Myocyte (in vitro differentiated cells): ENCODE data around the gene SPOCK1. TPM values are rescaled to one million over a fixed set of nuclear protein-coding genes. Genes with fewer than 3 reads are reported as not detected.

Experiments used
- DNase-seq: peaks from one replicate; pipeline ENCODE4 v3.0.0-alpha.2; 2012; ENCODE audit warnings: low read depth
- total RNA-seq: library from RNA; depleted of rRNA; stranded (reverse); fragments of >200 nt; gene quantifications from 2 replicates; pipeline ENCODE4 v1.2.3, GENCODE V29; 2014

SPOCK1 gene
- total RNA-seq, 1 donor from 2014 or later: 9.5 TPM

DNA sequence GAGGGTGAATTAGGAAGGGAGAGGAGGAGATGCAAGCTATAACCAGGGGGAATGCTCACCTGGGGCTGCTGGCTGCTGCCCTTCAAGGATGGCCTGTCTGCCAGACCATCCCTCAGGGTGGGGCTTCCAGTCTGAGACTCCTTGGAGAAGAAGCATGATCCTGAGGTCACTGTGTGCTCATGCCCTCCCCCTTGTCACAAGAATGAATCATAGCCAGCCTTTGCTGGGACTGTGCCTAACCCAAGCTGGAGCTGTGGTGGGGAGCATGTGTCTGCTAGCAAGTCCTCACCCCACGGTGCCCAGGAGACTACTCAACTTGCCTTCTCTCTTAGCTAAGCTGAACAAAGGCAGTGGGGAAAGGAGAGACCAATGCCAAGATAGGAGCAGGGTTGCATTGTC lies 463.6 kb downstream of the SPOCK1 start:
- DNase-seq: peak; percentile 45

DNA sequence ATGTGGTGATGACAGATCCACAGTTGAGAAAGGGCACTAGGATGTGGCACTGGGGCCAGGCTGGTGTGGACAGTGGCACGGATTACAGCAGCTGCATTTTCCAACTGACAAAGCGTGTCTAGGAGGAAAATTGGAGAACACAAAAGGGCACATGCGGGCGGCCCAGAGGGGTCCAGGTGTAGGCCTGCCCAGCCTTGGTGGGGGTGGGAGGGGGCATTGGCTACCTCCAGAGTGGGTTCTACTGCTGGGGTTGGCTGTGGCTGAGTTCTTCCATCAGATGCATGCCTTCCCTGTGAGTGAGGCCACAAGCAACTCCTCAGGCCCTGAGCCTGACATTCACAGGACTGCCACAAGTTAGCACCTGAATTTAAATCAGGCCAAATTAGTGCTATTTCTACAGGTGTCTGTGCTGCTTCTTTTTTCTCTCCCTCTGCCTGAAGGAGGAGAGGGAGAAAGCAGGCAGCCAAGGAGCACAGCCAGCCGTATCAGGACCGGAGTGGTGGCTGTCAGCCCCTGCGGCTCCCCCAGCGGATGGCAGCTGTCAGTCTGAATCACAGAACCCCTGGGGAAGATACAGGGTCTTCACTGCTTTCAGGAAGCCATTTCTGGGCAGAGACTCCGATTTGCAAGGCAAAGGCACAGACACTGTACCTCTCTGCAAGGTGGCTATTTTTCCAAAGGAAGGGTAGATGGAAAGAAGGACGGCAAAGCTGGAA lies 464.2 kb downstream of the SPOCK1 start:
- DNase-seq: peak; percentile 8

DNA sequence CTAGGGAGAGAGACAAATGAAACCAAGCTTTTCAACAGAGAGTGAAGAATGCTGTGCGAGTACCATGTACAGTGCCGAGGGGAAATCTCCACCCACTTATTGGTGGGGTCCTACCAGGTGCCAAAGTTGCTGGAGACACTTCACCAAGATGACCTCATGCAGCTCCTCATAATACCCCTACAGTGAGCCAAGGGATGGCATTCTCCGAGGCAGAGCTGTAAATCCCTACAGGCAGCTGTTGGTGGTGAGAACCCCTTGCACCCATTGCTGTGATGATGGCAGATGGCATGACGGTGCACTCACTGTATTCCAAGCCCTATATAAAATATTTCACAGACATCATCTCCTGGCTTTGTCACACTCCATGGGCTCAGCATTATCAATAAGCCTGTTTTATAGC lies 464.9 kb downstream of the SPOCK1 start:
- DNase-seq: peak; percentile 52

DNA sequence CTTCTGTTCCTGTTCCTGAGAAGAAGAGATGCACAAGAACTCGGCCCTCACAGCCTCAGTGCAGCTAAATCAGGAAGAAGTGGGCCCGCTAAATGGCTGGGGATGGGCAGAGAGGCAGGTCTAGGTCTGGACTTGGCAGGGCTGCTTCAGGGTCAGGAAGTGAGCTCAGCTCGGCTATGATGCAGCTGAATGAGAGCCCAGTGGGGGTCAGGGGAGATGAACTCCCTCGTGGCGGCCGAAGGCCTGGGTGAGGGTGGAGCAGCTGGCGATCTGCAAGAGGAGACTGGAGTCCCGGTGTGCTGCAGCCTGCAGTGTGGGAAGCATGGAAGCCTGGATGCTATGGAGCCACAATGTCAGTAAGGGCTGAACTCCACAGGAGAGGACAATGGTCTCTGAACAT lies 466.2 kb downstream of the SPOCK1 start:
- no peak for DNase-seq

DNA sequence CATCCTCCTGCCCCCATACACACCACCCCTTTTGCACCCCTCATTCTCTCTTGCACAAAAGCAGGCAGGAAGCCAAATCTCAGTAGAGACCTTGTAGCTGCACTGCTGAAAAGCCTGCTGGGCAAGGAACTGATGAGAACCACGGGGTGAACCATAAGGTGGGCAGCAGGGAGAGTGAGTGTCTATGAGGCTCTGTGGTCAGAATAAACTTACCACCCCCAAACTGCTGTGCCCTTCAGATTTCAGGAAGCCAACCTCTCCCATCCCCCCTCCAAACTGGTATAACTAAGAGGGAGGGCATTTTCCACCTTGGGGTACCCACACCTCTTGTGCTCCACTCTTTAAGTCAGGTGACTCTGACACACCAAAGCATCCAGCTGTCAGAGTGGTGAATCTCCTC lies 471.4 kb downstream of the SPOCK1 start:
- no peak for DNase-seq

DNA sequence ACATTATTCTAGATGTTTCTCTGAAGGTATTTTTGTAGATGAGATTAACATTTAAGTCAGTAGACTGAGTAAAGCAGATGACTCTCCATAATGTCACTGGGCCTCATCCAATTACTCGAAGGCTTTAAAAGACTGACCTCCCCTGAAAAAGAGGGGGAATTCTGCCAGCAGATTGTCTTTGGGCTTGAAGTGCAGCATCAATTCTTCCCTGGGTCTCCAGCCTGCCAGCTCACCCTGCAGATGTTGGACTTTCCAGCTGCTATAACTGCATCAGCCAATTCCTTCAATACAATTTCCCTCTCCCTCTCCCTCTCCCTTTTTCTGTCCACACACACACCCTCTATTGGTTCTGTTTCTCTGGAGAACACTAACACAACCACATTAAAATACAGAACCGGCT lies 472.8 kb downstream of the SPOCK1 start:
- no peak for DNase-seq

DNA sequence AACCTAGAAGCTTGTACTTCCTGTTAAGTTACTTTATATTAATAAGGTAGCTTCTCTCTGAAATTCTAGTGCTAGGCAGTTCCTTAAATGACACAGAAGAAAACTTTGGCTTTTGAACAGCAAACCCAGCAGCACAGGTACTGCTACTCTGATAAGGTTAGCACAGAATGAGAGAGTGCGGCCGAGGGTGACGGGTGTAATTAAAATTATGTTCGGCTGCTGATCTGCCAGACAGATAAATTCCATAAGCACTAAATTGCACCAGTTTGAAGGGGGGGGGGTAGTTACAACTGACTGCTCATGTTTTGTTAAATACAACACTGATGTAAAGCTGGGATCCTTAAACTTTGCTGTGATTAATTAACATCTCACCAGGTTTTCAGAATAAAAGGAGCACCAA lies 475.1 kb downstream of the SPOCK1 start:
- DNase-seq: no peak

DNA sequence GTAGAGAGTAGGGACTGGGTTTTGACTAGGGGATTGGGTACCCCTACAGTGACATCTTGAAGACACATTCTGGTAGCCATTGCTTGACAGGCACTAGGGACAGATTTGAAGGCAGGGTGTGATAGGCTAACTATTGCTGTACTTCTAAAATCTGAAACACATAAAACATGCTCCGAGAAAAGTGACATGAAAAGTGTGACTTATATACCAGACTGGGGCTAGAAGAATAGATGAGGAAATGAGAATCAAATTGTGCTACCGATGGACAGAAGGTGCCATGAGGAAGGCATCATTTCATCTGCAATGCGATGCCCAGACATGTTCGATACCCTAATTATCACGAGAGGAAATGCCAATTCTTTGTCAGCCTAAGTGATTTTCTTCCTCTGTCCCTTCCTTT lies 475.8 kb downstream of the SPOCK1 start:
- DNase-seq: no peak

DNA sequence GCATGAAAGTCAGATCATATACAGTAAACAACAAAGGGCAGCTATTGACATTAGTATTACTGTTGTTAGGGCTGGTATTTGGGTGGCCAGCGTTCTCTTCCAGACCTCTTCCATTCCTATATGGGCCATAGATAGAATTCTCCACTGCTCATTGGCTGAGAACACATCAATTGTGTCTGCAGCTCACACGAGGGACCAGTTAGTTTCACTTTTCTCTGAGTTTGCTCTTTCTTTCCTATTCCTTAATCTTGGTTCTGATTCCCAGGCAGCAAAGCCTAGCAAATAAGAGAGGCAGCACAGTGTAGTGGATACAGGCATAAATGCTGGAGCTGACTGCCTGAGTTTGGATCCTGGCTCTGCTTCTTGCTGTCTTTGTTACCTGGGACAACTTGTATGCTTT lies 476.4 kb downstream of the SPOCK1 start:
- DNase-seq: no peak

DNA sequence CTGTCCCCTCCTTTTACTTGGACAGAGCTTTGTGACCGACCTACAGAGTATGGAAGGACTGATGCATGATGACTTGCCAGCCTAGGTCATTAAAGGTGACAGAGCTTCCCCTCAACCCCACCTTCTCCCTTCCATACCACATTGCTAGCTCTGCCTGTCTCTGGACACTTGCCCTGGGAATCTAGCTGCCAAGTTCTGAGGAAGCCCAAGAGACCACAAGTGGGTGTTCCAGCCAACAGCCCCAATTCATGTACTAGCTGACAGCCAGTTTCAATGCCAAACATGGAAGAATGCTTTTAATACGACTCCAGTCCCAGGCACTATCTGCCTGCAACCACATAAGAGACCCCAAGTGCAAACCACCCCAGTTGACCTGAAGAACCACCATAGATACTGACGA lies 477.1 kb downstream of the SPOCK1 start:
- DNase-seq: peak; percentile 31

DNA sequence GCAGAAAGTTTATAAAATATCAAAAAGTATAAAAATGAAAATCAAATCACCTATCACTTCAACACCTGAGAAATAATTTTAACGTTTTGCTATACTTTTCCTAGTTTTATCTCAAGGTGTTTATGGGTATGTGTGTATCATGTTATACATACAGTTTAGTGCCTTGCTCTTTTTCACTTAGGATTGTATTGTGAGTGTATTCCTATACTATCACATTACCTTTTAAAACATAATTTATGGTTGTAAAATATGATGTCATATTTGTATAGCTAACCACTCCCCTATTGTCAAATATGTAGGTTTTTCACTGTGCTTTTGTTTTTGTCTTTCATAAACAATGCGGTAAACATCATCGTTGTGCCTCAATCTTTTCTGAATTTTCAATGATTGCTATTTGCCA lies 479.9 kb downstream of the SPOCK1 start:
- no peak for DNase-seq

DNA sequence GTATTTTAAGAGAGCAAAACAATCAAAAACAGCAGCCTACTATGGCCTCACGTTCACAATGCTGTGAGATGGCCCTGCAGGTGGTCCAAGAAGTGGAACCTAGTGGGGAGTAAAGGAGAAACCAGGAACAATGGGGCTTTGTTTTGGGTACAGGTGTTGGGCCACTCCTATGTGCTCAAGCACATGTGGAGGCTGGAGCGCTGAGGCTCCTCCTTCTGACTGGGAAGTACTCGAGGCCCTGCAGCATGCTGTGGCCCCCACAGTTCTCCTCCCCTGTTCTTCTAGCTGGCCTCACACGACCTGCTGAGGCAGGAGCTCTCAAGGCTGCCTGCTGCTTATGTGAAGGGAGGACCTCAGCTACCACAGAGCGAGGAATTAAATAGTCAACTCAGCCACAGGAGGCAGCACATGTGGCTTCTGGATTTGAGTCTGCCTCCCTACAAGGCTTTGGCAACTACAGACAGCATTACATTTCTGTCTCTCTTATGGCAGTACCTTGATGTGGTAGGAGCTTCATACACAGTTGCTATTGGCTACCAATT lies 482.3 kb downstream of the SPOCK1 start:
- DNase-seq: peak; percentile 12

DNA sequence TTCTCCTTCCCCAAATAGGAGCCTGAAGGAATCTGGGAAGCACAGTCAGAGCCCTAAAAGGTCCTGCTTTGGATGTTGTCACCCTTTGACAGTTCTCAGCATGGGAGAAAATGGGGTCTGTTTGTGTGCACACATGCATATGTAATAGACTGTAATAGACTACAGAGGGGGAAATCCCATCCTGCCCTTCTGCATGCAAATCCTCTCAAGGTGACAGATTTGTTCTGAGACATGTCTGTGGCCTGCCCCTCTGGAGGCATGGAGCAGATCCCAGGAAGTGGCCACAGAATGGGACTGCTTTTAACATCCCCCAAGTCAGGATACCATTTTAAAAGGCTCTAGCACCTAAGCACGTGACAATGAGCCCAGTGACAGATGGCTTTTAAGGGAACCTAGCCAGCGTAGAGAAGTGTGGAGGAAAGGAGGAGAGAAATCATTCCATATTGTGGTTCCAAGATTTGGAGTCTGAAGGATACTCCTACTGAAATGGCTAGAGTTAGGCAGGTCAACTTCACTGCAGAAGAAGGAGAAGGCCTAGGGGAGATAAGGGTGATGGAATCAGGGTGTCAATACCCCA lies 483.5 kb downstream of the SPOCK1 start:
- DNase-seq: no peak

DNA sequence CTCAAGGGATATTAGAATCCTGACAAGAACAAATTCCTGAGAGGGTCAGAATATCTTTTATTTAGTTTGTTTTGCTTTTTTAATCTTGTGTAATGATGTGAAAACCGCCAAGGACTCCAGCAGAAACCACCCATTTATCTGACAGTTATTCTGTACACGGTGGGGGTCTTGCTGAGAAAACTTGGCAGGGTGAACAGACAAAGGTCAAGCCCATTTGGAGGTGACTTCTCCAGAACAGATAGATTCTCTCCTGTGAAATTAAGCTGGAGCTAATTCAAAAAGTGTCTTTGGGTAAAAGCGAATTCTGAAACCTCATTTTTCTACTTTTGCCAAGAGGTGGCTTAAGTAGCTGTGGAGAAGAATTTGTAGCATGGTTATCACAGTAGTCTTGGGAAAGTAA lies 484.4 kb downstream of the SPOCK1 start:
- DNase-seq: no peak

DNA sequence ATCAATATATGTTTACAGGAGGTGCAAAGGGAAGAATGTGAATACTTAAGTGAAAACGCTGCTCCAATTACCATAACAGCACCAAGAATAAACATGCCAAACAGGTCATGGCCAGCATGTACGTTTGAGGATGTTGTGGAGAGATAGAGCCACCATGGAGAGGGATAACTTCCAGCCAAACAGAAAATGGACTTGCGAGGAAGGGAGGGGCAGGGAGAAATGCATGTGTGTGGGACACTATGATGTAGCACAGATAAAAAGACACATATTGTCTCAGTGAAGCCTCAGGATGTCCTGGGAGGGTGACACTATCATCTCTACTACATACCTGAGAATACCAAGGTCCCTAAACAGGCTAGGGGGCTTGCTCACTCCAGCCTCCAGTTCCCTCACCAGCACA lies 488.9 kb downstream of the SPOCK1 start:
- no peak for DNase-seq

DNA sequence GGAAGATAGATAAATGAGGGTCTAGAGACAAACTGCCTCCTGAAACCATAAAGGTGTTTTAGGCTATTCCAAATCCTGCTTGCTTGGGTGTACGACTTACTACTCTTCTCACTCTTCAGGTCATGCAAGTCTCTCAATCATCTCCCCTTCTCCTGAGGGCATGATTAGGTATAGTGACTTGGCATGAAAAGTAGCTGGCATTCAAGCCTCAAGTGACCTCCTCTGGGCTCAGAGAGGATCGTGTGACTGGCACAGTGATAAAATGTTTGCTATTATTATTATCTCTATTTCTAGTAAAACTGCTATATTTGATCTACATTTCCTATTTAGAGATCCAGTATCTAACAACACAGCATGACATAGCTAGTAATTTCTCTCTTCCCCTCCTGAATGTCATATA lies 494.8 kb downstream of the SPOCK1 start:
- DNase-seq: no peak

DNA sequence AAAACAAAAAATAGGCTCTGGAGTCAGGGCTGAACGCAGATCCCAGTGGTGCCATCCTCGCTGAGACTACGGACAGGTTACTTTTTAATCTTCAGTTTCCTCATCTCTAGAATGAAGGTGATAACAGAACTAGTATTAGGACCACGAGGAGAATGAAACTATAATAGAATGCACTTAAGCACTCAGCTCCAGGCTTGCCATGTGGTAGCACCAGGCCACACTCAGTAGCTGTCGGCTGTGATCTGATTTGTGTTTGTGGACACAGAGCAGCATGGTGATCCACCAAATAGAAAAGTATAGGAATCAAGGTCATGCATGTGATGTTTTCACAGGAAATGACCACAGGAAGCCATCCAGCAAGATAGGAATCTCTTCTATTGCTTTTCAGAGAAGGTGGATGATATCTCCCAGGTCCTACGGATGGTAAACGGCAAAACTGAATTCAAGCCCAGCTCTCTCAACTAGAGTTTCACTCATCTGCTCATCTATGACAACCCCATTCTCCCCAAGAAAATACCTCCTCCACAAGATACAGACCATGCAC lies 498.0 kb downstream of the SPOCK1 start:
- no peak for DNase-seq

DNA sequence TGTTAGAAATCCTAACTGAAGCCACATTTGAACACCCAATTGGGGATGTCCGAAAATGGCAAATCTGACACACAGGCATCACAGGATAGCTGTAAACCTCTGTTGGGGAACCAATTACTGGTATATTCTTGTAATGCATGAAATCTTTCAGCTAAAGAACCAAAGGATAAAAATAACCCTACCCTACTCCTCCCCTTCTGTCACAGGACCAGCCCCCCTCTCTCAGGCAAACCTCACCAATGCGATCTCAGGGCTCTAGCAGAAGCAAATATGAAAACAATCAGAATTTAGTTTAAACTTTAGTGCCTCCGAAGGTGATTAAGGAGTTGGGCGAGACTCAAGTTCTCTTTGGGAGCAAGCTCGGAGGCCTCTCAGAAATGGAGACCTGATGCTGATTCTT lies 499.3 kb downstream of the SPOCK1 start:
- no peak for DNase-seq

DNA sequence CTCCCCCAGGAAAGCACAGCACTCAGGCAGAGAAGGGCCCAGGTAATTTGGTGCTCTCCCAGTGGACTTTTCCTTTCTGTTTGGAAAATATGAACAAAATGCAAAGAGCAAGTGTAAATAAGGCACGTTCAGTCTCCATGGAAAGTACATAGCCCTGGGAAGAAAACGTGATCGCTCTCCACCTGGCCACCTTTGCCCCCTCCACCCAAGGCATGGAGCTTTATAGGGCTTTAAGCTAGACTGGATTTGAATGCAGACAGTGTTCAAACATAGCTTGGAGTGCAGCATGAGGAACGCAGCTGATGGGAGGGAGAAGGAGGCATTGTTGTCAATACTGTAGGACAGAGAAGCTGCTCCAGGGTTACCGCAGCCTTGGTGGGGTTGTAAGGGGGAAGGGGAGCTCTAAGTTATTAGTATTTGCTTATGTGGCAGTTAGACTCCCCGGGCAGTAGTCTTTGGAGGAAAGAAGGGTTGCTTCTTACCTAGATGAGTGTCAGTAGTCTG lies 500.2 kb downstream of the SPOCK1 start:
- DNase-seq: no peak

DNA sequence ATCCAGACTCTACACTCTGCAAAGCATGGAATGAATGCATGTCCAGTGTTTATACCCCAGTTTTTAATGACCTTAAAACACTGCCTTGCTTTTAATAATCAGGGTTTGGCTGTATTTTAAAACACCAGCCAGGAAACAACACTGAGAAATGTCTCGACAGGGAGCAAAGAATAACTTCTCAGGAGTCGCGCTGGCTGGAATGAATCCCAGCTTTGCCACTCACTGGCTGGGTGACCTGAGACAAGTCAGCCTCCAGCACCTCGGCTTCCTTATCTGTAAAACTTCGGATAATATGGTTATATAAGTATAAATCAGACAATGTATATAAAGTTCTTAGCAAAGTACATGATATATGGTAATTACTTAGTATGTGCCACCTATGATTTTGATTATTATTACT lies 505.0 kb downstream of the SPOCK1 start:
- no peak for DNase-seq

DNA sequence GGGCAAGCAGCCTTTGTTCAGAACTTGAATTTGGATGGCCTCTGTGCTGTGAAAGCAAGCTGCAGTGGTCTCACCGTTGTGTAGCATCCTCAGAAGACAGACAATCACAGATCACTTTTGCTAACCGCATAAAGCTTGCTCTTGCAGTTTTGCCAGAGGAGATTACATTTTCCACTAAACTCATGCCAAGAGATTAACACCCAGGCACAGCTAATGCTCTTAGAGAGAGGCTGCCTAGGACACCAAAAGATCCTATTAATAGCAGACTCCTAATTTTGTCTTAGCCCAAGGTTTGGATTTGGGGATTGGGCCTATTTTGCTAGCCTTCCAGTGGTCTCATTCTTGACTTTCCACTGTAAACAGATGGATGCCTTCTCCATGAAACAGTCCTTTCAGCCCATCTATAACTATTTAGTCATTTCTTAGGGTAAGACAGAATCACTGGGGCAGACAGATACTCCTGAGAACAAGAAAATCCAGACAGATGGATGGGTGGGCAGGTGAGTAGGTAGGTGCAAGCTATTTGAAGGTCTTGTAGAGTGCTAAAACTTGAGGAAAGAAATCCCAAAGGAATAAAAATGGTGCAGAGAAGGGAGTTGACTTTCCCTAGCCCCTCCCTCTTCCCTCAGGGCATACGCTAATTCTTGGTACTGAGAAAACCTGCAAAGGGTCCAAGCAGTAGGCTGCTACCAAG lies 506.2 kb downstream of the SPOCK1 start:
- DNase-seq: peak; percentile 14
